WTC11 (cell line): ENCODE data around the gene NGLY1. TPM values are rescaled to one million over a fixed set of nuclear protein-coding genes. Genes with fewer than 3 reads are reported as not detected.

Source experiments
- ATAC-seq: fragments of 200-7000 bp; cut with Tn5 transposase; 2 replicates; pipeline ENCODE4 v1.10.0; 2021; ENCODE audit warnings: mild to moderate bottlenecking, moderate library complexity
- CTCF ChIA-PET: fragments of 300-600 bp; sonication (Branson Sonifier 250); formaldehyde crosslinking; loops from one replicate; lab custom pipeline; 2021; ENCODE audit warnings: antibody characterized with exemption; lab: Charles Lee
- POLR2A ChIA-PET: fragments of 350-600 bp; sonication (Branson Sonifier 250); formaldehyde crosslinking; loops from one replicate; lab custom pipeline; 2021; ENCODE audit warnings: antibody characterized with exemption; lab: Charles Lee
- DNase-seq: peaks from one replicate; pipeline ENCODE4 v3.0.0; 2021; ENCODE audit warnings: low spot score
- H3K27ac Mint-ChIP-seq: 2 replicates; pipeline ENCODE4 v1.8.0; 2021; ENCODE audit warnings: mixed read lengths
- H3K27me3 Mint-ChIP-seq: 2 replicates; pipeline ENCODE4 v1.8.0; 2021; ENCODE audit warnings: low read depth, mild to moderate bottlenecking, moderate library complexity, mixed read lengths
- H3K36me3 Mint-ChIP-seq: 2 replicates; pipeline ENCODE4 v1.8.0; 2021; ENCODE audit warnings: mixed read lengths
- H3K4me1 Mint-ChIP-seq: 2 replicates; pipeline ENCODE4 v1.8.0; 2022; ENCODE audit warnings: mixed read lengths
- H3K4me3 Mint-ChIP-seq: 2 replicates; pipeline ENCODE4 v1.8.0; 2021; ENCODE audit warnings: mild to moderate bottlenecking, moderate library complexity, mixed read lengths
- H3K9me3 Mint-ChIP-seq: 2 replicates; pipeline ENCODE4 v1.8.0; 2021; ENCODE audit warnings: mixed read lengths
- ATF1 ChIP-seq: sonication (generic); formaldehyde crosslinking; IDR thresholded peaks from 2 replicates; pipeline ENCODE4 v1.8.1; 2023; ENCODE audit warnings: mild to moderate bottlenecking, moderate library complexity, missing genetic modification reagents
- CTCF ChIP-seq: fragments of 200-600 bp; IDR thresholded peaks from 2 replicates; pipeline ENCODE4 v1.8.0; 2022; ENCODE audit warnings: antibody characterized with exemption
- E2F1 ChIP-seq: sonication (generic); formaldehyde crosslinking; IDR thresholded peaks from 2 replicates; pipeline ENCODE4 v1.8.0; 2022; ENCODE audit warnings: mild to moderate bottlenecking, missing genetic modification reagents
- ELF4 ChIP-seq: sonication (generic); formaldehyde crosslinking; IDR thresholded peaks from 2 replicates; pipeline ENCODE4 v1.8.1; 2022; ENCODE audit warnings: low read depth, mild to moderate bottlenecking, moderate library complexity, missing genetic modification reagents
- ESRRA ChIP-seq: sonication (generic); formaldehyde crosslinking; IDR thresholded peaks from 2 replicates; pipeline ENCODE4 v1.8.1; 2022; ENCODE audit warnings: mild to moderate bottlenecking, missing genetic modification reagents, borderline replicate concordance
- GABPB1 ChIP-seq: sonication (generic); formaldehyde crosslinking; IDR thresholded peaks from 2 replicates; pipeline ENCODE4 v1.8.1; 2023; ENCODE audit warnings: mild to moderate bottlenecking, missing genetic modification reagents
- MXD4 ChIP-seq: fragments of 250-450 bp; sonication (Bioruptor Pico); IDR thresholded peaks from 2 replicates; pipeline ENCODE4 v1.8.0; 2021; ENCODE audit warnings: mild to moderate bottlenecking, moderate library complexity, borderline replicate concordance
- MYBL2 ChIP-seq: sonication (generic); formaldehyde crosslinking; IDR thresholded peaks from 2 replicates; pipeline ENCODE4 v1.8.1; 2023; ENCODE audit warnings: mild to moderate bottlenecking, moderate library complexity, missing genetic modification reagents
- NR2C2 ChIP-seq: sonication (generic); formaldehyde crosslinking; IDR thresholded peaks from 2 replicates; pipeline ENCODE4 v1.8.0; 2022; ENCODE audit warnings: mild to moderate bottlenecking, missing genetic modification reagents
- OVOL2 ChIP-seq: fragments of 250-450 bp; sonication (Bioruptor Pico); IDR thresholded peaks from 2 replicates; pipeline ENCODE4 v1.9.0; 2021; ENCODE audit warnings: mild to moderate bottlenecking, borderline replicate concordance
- PRRX2 ChIP-seq: fragments of 250-450 bp; sonication (Bioruptor Pico); IDR thresholded peaks from 2 replicates; pipeline ENCODE4 v1.8.0; 2021; ENCODE audit warnings: mild to moderate bottlenecking
- RELA ChIP-seq: sonication (generic); formaldehyde crosslinking; IDR thresholded peaks from 2 replicates; pipeline ENCODE4 v1.8.1; 2022; ENCODE audit warnings: missing genetic modification reagents, mild to moderate bottlenecking, borderline replicate concordance
- RORB ChIP-seq: fragments of 250-450 bp; sonication (Bioruptor Pico); IDR thresholded peaks from 2 replicates; pipeline ENCODE4 v1.9.0; 2021; ENCODE audit warnings: mild to moderate bottlenecking
- SMAD3 ChIP-seq: sonication (generic); formaldehyde crosslinking; IDR thresholded peaks from 2 replicates; pipeline ENCODE4 v1.8.0; 2022; ENCODE audit warnings: missing genetic modification reagents, mild to moderate bottlenecking, borderline replicate concordance
- TEAD4 ChIP-seq: sonication (generic); formaldehyde crosslinking; IDR thresholded peaks from 2 replicates; pipeline ENCODE4 v1.8.0; 2022; ENCODE audit warnings: mild to moderate bottlenecking, missing genetic modification reagents
- USF1 ChIP-seq: sonication (generic); formaldehyde crosslinking; IDR thresholded peaks from 2 replicates; pipeline ENCODE4 v1.8.0; 2022; ENCODE audit warnings: mild to moderate bottlenecking, missing genetic modification reagents
- ZNF121 ChIP-seq: sonication (generic); formaldehyde crosslinking; IDR thresholded peaks from 2 replicates; pipeline ENCODE4 v1.8.0; 2023; ENCODE audit warnings: missing genetic modification reagents
- ZNF416 ChIP-seq: fragments of 250-450 bp; sonication (Bioruptor Pico); IDR thresholded peaks from 2 replicates; pipeline ENCODE4 v1.9.0; 2021; ENCODE audit warnings: mild to moderate bottlenecking, inconsistent platforms
- ZNF425 ChIP-seq: fragments of 250-450 bp; sonication (Bioruptor Pico); conservative IDR thresholded peaks from 2 replicates; pipeline ENCODE4 v1.9.0; 2021; ENCODE audit warnings: mild to moderate bottlenecking
- ZNF512 ChIP-seq: sonication (generic); formaldehyde crosslinking; IDR thresholded peaks from 2 replicates; pipeline ENCODE4 v1.8.1; 2022; ENCODE audit warnings: missing genetic modification reagents, borderline replicate concordance
- total RNA-seq: library from RNA; stranded (reverse); gene quantifications from 3 replicates; pipeline ENCODE4 v1.2.3, GENCODE V29; 2021
- TF ChIP-seq, protein P1 (sequence below): sonication (generic); formaldehyde crosslinking; IDR thresholded peaks from 2 replicates; pipeline ENCODE4 v1.8.1; 2022; ENCODE audit warnings: mild to moderate bottlenecking, missing genetic modification reagents, moderate library complexity, borderline replicate concordance
- TF ChIP-seq, protein P2 (sequence below): sonication (generic); formaldehyde crosslinking; conservative IDR thresholded peaks from 2 replicates; pipeline ENCODE4 v1.8.1; 2022; ENCODE audit warnings: mild to moderate bottlenecking, missing genetic modification reagents
- TF ChIP-seq, protein P3 (sequence below): sonication (generic); formaldehyde crosslinking; IDR thresholded peaks from 2 replicates; pipeline ENCODE4 v1.8.1; 2023; ENCODE audit warnings: mild to moderate bottlenecking, missing genetic modification reagents, moderate library complexity
- TF ChIP-seq, protein P4 (sequence below): sonication (generic); formaldehyde crosslinking; IDR thresholded peaks from 2 replicates; pipeline ENCODE4 v1.8.0; 2022; ENCODE audit warnings: mild to moderate bottlenecking, missing genetic modification reagents

NGLY1 gene
- total RNA-seq, 1 experiment from 2014 or later, result 20.6 TPM

DNA sequence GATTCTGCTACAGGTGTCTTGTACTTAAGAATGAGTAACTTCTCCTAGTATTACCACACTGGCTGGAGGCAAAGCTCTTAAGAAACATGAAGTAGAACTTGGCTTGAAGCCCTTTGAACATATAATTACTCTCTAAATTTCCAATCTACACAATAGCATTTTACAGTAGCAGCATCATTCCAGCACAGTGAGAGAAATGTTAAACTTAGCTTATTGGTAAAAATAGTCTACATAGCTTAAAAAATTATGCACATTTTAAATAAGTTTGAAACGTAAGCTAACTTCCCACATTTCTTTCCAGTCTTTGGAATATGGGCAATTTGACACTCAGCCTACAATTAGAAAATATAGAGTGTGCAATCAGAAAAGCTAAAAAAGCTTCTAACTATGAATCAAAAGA lies 85.7 kb downstream of the NGLY1 start:
- H3K9me3 Mint-ChIP-seq, result no peaks in the 10 kb centered on the region
- H3K4me1 Mint-ChIP-seq, result no peaks in the 10 kb centered on the region
- H3K27me3 Mint-ChIP-seq, result no peaks in the 10 kb centered on the region
- no peaks in the 10 kb centered on the region for H3K36me3 Mint-ChIP-seq
- TF ChIP-seq CTCF (no peak), ZNF425 (CRISPR knock-in tag) (no peak), NR2C2 (no peak), ESRRA (CRISPR knock-in tag) (no peak), PRRX2 (CRISPR knock-in tag) (no peak), GABPB1 (CRISPR knock-in tag) (no peak), SMAD3 (CRISPR knock-in tag) (no peak), MYBL2 (CRISPR knock-in tag) (no peak), E2F1 (no peak)
- TF ChIP-seq, protein P1, sequence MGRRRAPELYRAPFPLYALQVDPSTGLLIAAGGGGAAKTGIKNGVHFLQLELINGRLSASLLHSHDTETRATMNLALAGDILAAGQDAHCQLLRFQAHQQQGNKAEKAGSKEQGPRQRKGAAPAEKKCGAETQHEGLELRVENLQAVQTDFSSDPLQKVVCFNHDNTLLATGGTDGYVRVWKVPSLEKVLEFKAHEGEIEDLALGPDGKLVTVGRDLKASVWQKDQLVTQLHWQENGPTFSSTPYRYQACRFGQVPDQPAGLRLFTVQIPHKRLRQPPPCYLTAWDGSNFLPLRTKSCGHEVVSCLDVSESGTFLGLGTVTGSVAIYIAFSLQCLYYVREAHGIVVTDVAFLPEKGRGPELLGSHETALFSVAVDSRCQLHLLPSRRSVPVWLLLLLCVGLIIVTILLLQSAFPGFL (CRISPR knock-in tag), result no peak
- TF ChIP-seq, protein P2, sequence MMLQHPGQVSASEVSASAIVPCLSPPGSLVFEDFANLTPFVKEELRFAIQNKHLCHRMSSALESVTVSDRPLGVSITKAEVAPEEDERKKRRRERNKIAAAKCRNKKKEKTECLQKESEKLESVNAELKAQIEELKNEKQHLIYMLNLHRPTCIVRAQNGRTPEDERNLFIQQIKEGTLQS (CRISPR knock-in tag), result no peak
- TF ChIP-seq, protein P3, sequence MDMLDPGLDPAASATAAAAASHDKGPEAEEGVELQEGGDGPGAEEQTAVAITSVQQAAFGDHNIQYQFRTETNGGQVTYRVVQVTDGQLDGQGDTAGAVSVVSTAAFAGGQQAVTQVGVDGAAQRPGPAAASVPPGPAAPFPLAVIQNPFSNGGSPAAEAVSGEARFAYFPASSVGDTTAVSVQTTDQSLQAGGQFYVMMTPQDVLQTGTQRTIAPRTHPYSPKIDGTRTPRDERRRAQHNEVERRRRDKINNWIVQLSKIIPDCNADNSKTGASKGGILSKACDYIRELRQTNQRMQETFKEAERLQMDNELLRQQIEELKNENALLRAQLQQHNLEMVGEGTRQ (CRISPR knock-in tag), result no peak
- TF ChIP-seq, all 79 proteins: peak for 0
- POLR2A ChIA-PET, result no interaction called here
- H3K27ac Mint-ChIP-seq, result no peak overlapping the region
- DNase-seq, result no peak
- H3K4me3 Mint-ChIP-seq, result no peak overlapping the region
- CTCF ChIA-PET, result no interaction called here
- no peak for ATAC-seq

DNA sequence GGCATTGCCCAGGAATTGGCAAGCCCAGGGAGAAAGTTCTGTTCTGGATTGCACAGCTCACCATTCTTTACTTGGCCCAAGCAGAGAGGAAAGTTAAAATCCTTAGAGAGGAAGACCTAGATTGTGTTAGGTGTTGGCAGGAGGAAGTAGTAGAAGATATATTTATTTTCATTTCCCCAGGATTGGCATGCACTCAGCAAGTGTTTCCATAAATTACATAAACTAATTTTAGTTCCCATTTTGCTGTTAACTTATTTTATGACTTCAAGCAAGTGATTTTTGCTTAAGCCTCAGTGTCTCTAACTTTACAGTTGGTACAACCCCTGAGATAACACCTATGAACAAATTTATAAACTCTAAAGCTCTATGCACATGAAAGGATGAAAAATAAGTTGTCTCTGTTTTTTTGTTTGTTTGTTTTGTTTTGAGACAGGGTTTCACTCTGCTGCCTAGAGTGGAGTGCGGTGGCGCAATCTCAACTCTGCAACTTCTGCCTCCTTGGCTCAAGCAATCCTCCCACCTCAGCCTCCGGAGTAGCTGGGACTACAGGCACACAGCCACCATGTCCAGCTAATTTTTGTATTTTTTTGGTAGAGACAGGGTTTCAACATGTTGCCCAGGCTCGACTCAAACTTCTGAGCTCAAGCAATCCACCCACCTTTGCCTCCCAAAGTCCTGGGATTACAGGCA lies 87.4 kb downstream of the NGLY1 start:
- Mint-ChIP-seq H3K9me3 (no peaks in the 10 kb centered on the region), H3K36me3 (no peaks in the 10 kb centered on the region), H3K4me3 (no peak overlapping the region), H3K27me3 (no peaks in the 10 kb centered on the region; the same call in 1 of the 2 replicates), H3K27ac (no peak overlapping the region), H3K4me1 (no peaks in the 10 kb centered on the region)
- ChIA-PET POLR2A (no interaction called here), CTCF (no interaction called here)
- ATAC-seq (no peak), DNase-seq (no peak)
- TF ChIP-seq E2F1 (no peak), RELA (no peak), ZNF121 (no peak), ZNF416 (CRISPR knock-in tag) (no peak), ATF1 (CRISPR knock-in tag) (no peak), ZNF512 (CRISPR knock-in tag) (no peak), OVOL2 (CRISPR knock-in tag) (no peak), ELF4 (CRISPR knock-in tag) (no peak), RORB (CRISPR knock-in tag) (no peak), USF1 (CRISPR knock-in tag) (no peak), MXD4 (no peak), TEAD4 (CRISPR knock-in tag) (no peak)
- TF ChIP-seq, protein P4, sequence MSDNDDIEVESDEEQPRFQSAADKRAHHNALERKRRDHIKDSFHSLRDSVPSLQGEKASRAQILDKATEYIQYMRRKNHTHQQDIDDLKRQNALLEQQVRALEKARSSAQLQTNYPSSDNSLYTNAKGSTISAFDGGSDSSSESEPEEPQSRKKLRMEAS (CRISPR knock-in tag), result no peak
